Hepatocyte (in vitro differentiated cells): ENCODE data around the gene GTF2F1. TPM values are rescaled to one million over a fixed set of nuclear protein-coding genes. Genes with fewer than 3 reads are reported as not detected.
A peak's percentile ranks its signal among the peaks of the same experiment; 100 is the strongest.
"Not testable (repeated sequence)": the region's sequence is repeated elsewhere in the genome, so short reads cannot be mapped to it uniquely, and the experiment has no call there.

Experiments used
- DNase-seq: peaks from one replicate; pipeline ENCODE4 v3.0.0-alpha.2; 2016; ENCODE audit warnings: low spot score
- H2AFZ ChIP-seq: fragments of 200-600 bp; sonication (generic); 2 replicates; pipeline ENCODE4 v1.6.0; 2016; ENCODE audit warnings: antibody characterized with exemption, mild to moderate bottlenecking
- H3K27ac ChIP-seq: fragments of 200-600 bp; sonication (generic); 2 replicates; pipeline ENCODE4 v1.5.1; 2016; ENCODE audit warnings: mild to moderate bottlenecking
- H3K27me3 ChIP-seq: fragments of 200-600 bp; sonication (generic); 2 replicates; pipeline ENCODE4 v1.6.1; 2016
- H3K36me3 ChIP-seq: fragments of 200-600 bp; sonication (generic); replicated peaks from 2 replicates; pipeline ENCODE4 v1.5.1; 2016; ENCODE audit warnings: low read depth; ENCODE audit not compliant: insufficient read depth
- H3K4me1 ChIP-seq: fragments of 200-600 bp; sonication (generic); 2 replicates; pipeline ENCODE4 v1.5.1; 2016; ENCODE audit warnings: mild to moderate bottlenecking, moderate library complexity; ENCODE audit not compliant: insufficient read depth
- H3K4me2 ChIP-seq: fragments of 200-600 bp; sonication (generic); 2 replicates; pipeline ENCODE4 v1.6.0; 2016
- H3K4me3 ChIP-seq: fragments of 200-600 bp; sonication (generic); 2 replicates; pipeline ENCODE4 v1.5.1; 2016; ENCODE audit warnings: mild to moderate bottlenecking
- H3K79me2 ChIP-seq: fragments of 200-600 bp; sonication (generic); 2 replicates; pipeline ENCODE4 v1.6.0; 2017; ENCODE audit warnings: mild to moderate bottlenecking
- H3K9me2 ChIP-seq: fragments of 200-600 bp; sonication (generic); replicated peaks from 2 replicates; pipeline ENCODE4 v1.6.0; 2017; ENCODE audit warnings: mild to moderate bottlenecking; ENCODE audit not compliant: insufficient read depth
- H3K9me3 ChIP-seq: fragments of 200-600 bp; sonication (generic); 2 replicates; pipeline ENCODE4 v1.5.1; 2016; ENCODE audit warnings: low read depth, mild to moderate bottlenecking
- H4K20me1 ChIP-seq: fragments of 200-600 bp; sonication (generic); 2 replicates; pipeline ENCODE4 v1.6.0; 2016; ENCODE audit warnings: mild to moderate bottlenecking; ENCODE audit not compliant: insufficient read depth, poor library complexity, severe bottlenecking
- CTCF ChIP-seq: fragments of 200-600 bp; sonication (generic); IDR thresholded peaks from 2 replicates; pipeline ENCODE4 v1.5.1; 2016; ENCODE audit warnings: antibody characterized with exemption, mild to moderate bottlenecking; ENCODE audit not compliant: poor library complexity
- EZH2 ChIP-seq: fragments of 200-600 bp; sonication (generic); IDR thresholded peaks from 2 replicates; pipeline ENCODE4 v1.6.1; 2016; ENCODE audit warnings: antibody characterized with exemption, mild to moderate bottlenecking, borderline replicate concordance
- EZH2phosphoT487 ChIP-seq: fragments of 200-600 bp; sonication (generic); IDR thresholded peaks from one replicate; pipeline ENCODE4 v1.6.1; 2018; ENCODE audit warnings: antibody characterized with exemption, mild to moderate bottlenecking, low read depth, moderate library complexity; ENCODE audit not compliant: unreplicated experiment, severe bottlenecking
- WGBS: methylation state at CpG from one replicate; pipeline ENCODE4 v1.1.6; 2016; ENCODE audit warnings: low lambda C conversion rate; ENCODE audit errors: missing lambda C conversion rate; 5-methylcytosine and 5-hydroxymethylcytosine counted together
- polyA plus RNA-seq: library from polyadenylated mRNA; unstranded; fragments of >200 nt; fragmentation: Nextera tagmentation; extraction: Ambion mirVana; gene quantifications from 2 replicates; pipeline ENCODE4 v1.2.1, GENCODE V29; 2016
- total RNA-seq: library from RNA; depleted of rRNA; stranded (reverse); fragments of >200 nt; gene quantifications from 2 replicates; pipeline ENCODE4 v1.2.3, GENCODE V29; 2014

The GTF2F1 gene
- total and polyA plus RNA-seq, 2 experiments from 2014 or later, result 44.6 to 47.5 TPM

- Histone ChIP-seq H2AFZ (no peak overlapping the region), H3K9me3 (no peaks in the 10 kb centered on the region), H3K36me3 (no peaks in the 10 kb centered on the region), H3K4me1 (no peaks in the 10 kb centered on the region), H3K27ac (no peak overlapping the region), H3K79me2 (no peaks in the 10 kb centered on the region), H4K20me1 (no peaks in the 10 kb centered on the region), H3K4me3 (no peak overlapping the region), H3K27me3 (no peaks in the 10 kb centered on the region), H3K4me2 (no peak overlapping the region), H3K9me2 (no peaks in the 10 kb centered on the region)
- WGBS, result 73% methylated on average over 4 of the region's 4 CpGs
- TF ChIP-seq CTCF (peak; percentile 59), EZH2phosphoT487 (no peak), EZH2 (no peak)
- DNase-seq, result no peak
Measured at GRCh38 chr19:6354098-6354674, 38.8 kb downstream of the GTF2F1 start.

GRCh38 chr19:6352381-6353165, 40.4 kb downstream of the GTF2F1 start:
- no peaks in the 10 kb centered on the region for H3K27me3 ChIP-seq
- no peak overlapping the region for H3K4me3 ChIP-seq
- H3K27ac ChIP-seq, result no peak overlapping the region
- no peaks in the 10 kb centered on the region for H3K36me3 ChIP-seq
- H3K9me3 ChIP-seq, result no peaks in the 10 kb centered on the region
- no peak for TF ChIP-seq EZH2
- TF ChIP-seq CTCF, result no peak
- TF ChIP-seq EZH2phosphoT487, result no peak
- H3K4me2 ChIP-seq, result no peak overlapping the region
- H3K9me2 ChIP-seq, result no peaks in the 10 kb centered on the region
- H2AFZ ChIP-seq, result no peak overlapping the region
- H3K79me2 ChIP-seq, result no peaks in the 10 kb centered on the region
- no peak for DNase-seq
- no peaks in the 10 kb centered on the region for H3K4me1 ChIP-seq
- no peaks in the 10 kb centered on the region for H4K20me1 ChIP-seq
- 83% methylated on average over 2 of the region's 2 CpGs for WGBS

- H3K4me1 ChIP-seq, result no peaks in the 10 kb centered on the region
- WGBS, result 72% methylated on average over 2 of the region's 2 CpGs
- TF ChIP-seq EZH2phosphoT487, result no peak
- no peak for DNase-seq
- no peaks in the 10 kb centered on the region for H3K9me3 ChIP-seq
- H4K20me1 ChIP-seq, result no peaks in the 10 kb centered on the region
- no peaks in the 10 kb centered on the region for H3K79me2 ChIP-seq
- no peaks in the 10 kb centered on the region for H3K36me3 ChIP-seq
- H2AFZ ChIP-seq, result no peak overlapping the region
- no peak overlapping the region for H3K4me3 ChIP-seq
- H3K9me2 ChIP-seq, result no peaks in the 10 kb centered on the region
- no peaks in the 10 kb centered on the region for H3K27me3 ChIP-seq
- no peak overlapping the region for H3K27ac ChIP-seq
- H3K4me2 ChIP-seq, result no peak overlapping the region
Measured at GRCh38 chr19:6350688-6351087, 42.3 kb downstream of the GTF2F1 start.

- DNase-seq, result not testable (repeated sequence)
Measured at GRCh38 chr19:6349271-6349670, 43.7 kb downstream of the GTF2F1 start.

More at GRCh38 chr19:6349271-6349670, 43.7 kb downstream of the GTF2F1 start:
- not testable (repeated sequence) for H3K9me3 ChIP-seq, H2AFZ ChIP-seq, H3K36me3 ChIP-seq, H3K4me1 ChIP-seq, H4K20me1 ChIP-seq, H3K27ac ChIP-seq, H3K9me2 ChIP-seq, H3K4me3 ChIP-seq, H3K4me2 ChIP-seq, H3K79me2 ChIP-seq, H3K27me3 ChIP-seq
- 85% methylated on average over 2 of the region's 2 CpGs for WGBS
